GM21390 (cell line): ENCODE data around the gene SSTR3.

Experiments
- ATAC-seq: cut with Tn5 transposase; IDR thresholded peaks from one replicate; pipeline ENCODE4 v1.9.1; 2021; ENCODE audit not compliant: unreplicated experiment

Gene SSTR3

GRCh38 chr22:37198258-37199102 lies 13.8 kb downstream of the SSTR3 start:
- no peak for ATAC-seq

GRCh38 chr22:37197451-37198257 lies 14.6 kb downstream of the SSTR3 start:
- ATAC-seq: no peak

GRCh38 chr22:37196539-37197450 lies 15.5 kb downstream of the SSTR3 start:
- no peak for ATAC-seq

GRCh38 chr22:37195921-37196320 lies 16.4 kb downstream of the SSTR3 start:
- ATAC-seq: no peak

GRCh38 chr22:37194750-37195149 lies 17.5 kb downstream of the SSTR3 start:
- no peak for ATAC-seq

- no peak for ATAC-seq
Observed at GRCh38 chr22:37193629-37194191, 18.6 kb downstream of the SSTR3 start.

GRCh38 chr22:37192741-37193140 lies 19.5 kb downstream of the SSTR3 start:
- no peak for ATAC-seq

GRCh38 chr22:37192204-37192603 lies 20.1 kb downstream of the SSTR3 start:
- no peak for ATAC-seq

GRCh38 chr22:37190262-37190780 lies 22.0 kb downstream of the SSTR3 start:
- ATAC-seq: no peak

- no peak for ATAC-seq
Observed at GRCh38 chr22:37188901-37189466, 23.3 kb downstream of the SSTR3 start.

GRCh38 chr22:37187891-37188761 lies 24.2 kb downstream of the SSTR3 start, which contains the start of gene C1QTNF6:
TSS of gene C1QTNF6 (minus strand) at chr22:37188247. CDS start at chr22:37188213, 34 bp downstream.
- no peak for ATAC-seq

GRCh38 chr22:37187552-37187890 lies 24.8 kb downstream of the SSTR3 start:
- no peak for ATAC-seq

- no peak for ATAC-seq
Observed at GRCh38 chr22:37186997-37187522, 25.2 kb downstream of the SSTR3 start.

GRCh38 chr22:37186228-37186996 lies 25.9 kb downstream of the SSTR3 start:
- no peak for ATAC-seq

- ATAC-seq: no peak
Observed at GRCh38 chr22:37185646-37186227, 26.5 kb downstream of the SSTR3 start.

- no peak for ATAC-seq
Observed at GRCh38 chr22:37184816-37185541, 27.3 kb downstream of the SSTR3 start.

- ATAC-seq: no peak
Observed at GRCh38 chr22:37184380-37184755, 27.9 kb downstream of the SSTR3 start.
